DND-41 (cell line): ENCODE data around the gene C22orf31.

Experiments
- ATAC-seq: fragments of 200-7000 bp; cut with Tn5 transposase; 3 replicates; pipeline ENCODE4 v1.9.1; 2021; ENCODE audit warnings: low read depth; ENCODE audit not compliant: insufficient read depth
- DNase-seq: peaks from one replicate; pipeline ENCODE4 v3.0.0-alpha.2; 2020
- H2AFZ ChIP-seq: 2 replicates; pipeline ENCODE4 v1.6.0; 2012; ENCODE audit warnings: low read depth, low read length
- H3K27ac ChIP-seq: 2 replicates; pipeline ENCODE4 v1.5.1; 2012; ENCODE audit warnings: low read length, inconsistent platforms
- H3K27me3 ChIP-seq: fragments of 200-600 bp; sonication (generic); 2 replicates; pipeline ENCODE4 v1.6.0; 2012; ENCODE audit warnings: low read length, mild to moderate bottlenecking, inconsistent platforms; ENCODE audit not compliant: insufficient read depth, poor library complexity
- H3K36me3 ChIP-seq: 2 replicates; pipeline ENCODE4 v1.5.1; 2012; ENCODE audit warnings: low read length, inconsistent platforms; ENCODE audit not compliant: insufficient read depth
- H3K4me1 ChIP-seq: 2 replicates; pipeline ENCODE4 v1.5.1; 2012; ENCODE audit warnings: mild to moderate bottlenecking, low read length; ENCODE audit not compliant: insufficient read depth
- H3K4me2 ChIP-seq: 2 replicates; pipeline ENCODE4 v1.6.0; 2012; ENCODE audit warnings: mild to moderate bottlenecking, moderate library complexity, low read length, inconsistent platforms; ENCODE audit not compliant: insufficient read depth
- H3K4me3 ChIP-seq, 2 experiments: fragments of 200-600 bp in 1 of 2; shearing (Covaris generic) in 1 of 2; 2 replicates each; pipeline ENCODE4 v1.5.1; 2012 to 2016; ENCODE audit warnings: inconsistent platforms in 2 of 2, low read length in 2 of 2, mild to moderate bottlenecking in 2 of 2, low read depth in 1 of 2, moderate library complexity in 1 of 2
- H3K79me2 ChIP-seq: 2 replicates; pipeline ENCODE4 v1.6.0; 2012; ENCODE audit warnings: low read length, inconsistent platforms; ENCODE audit not compliant: insufficient read depth
- H3K9ac ChIP-seq: 2 replicates; pipeline ENCODE4 v1.6.0; 2012; ENCODE audit warnings: low read depth, mild to moderate bottlenecking, inconsistent platforms, low read length, moderate library complexity
- H3K9me3 ChIP-seq: 2 replicates; pipeline ENCODE4 v1.5.1; 2012; ENCODE audit warnings: low read length, moderate library complexity, mild to moderate bottlenecking, inconsistent platforms; ENCODE audit not compliant: insufficient read depth, severe bottlenecking
- H4K20me1 ChIP-seq: 2 replicates; pipeline ENCODE4 v1.6.0; 2012; ENCODE audit warnings: low read length; ENCODE audit not compliant: insufficient read depth
- EZH2 ChIP-seq: IDR thresholded peaks from 3 replicates; pipeline ENCODE4 v1.6.1; 2012; ENCODE audit warnings: borderline replicate concordance, low read depth, mild to moderate bottlenecking, moderate library complexity, low read length, inconsistent platforms; ENCODE audit not compliant: severe bottlenecking
- TF ChIP-seq, protein P1 (sequence below): IDR thresholded peaks from 2 replicates; pipeline ENCODE4 v1.5.1; 2012; ENCODE audit warnings: borderline replicate concordance, low read length, moderate library complexity, mild to moderate bottlenecking; ENCODE audit not compliant: poor library complexity, severe bottlenecking; ENCODE audit errors: extremely low read depth

C22orf31 gene

DNA sequence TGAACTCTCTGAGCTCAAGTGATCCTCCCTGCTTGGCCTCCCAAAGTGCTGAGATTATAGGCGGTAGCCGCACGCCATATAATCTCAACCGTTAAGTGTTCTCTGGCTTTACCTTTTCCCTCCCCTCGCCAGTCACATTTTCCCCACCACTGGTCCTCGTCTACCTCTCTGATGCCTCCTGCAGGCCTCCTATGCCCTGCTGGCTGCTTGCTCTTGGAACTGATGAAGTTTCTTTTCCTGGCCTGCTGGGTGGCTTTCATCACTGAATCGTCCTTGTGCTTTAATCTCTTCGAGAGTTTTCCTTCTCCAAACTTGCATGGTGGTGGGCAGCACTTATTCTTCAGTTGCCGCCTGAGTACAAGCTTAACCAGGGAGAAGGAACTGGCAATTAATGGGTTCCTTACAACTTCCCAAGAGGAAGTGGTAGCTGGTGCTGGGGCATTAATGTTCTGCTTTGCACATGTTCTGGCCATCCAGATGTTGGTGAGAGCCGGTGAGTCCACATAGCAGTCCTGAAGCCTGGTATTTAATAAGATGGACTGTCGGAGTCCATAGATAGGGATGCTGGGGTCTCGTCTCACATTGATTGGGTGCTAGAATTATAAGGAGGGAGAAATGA, 1.3 kb downstream of the C22orf31 start:
- H3K9me3 ChIP-seq: no peaks in the 10 kb centered on the region
- DNase-seq: no peak
- no peak overlapping the region for H2AFZ ChIP-seq
- ATAC-seq: no peak
- no peaks in the 10 kb centered on the region for H3K27me3 ChIP-seq
- TF ChIP-seq, protein P1, sequence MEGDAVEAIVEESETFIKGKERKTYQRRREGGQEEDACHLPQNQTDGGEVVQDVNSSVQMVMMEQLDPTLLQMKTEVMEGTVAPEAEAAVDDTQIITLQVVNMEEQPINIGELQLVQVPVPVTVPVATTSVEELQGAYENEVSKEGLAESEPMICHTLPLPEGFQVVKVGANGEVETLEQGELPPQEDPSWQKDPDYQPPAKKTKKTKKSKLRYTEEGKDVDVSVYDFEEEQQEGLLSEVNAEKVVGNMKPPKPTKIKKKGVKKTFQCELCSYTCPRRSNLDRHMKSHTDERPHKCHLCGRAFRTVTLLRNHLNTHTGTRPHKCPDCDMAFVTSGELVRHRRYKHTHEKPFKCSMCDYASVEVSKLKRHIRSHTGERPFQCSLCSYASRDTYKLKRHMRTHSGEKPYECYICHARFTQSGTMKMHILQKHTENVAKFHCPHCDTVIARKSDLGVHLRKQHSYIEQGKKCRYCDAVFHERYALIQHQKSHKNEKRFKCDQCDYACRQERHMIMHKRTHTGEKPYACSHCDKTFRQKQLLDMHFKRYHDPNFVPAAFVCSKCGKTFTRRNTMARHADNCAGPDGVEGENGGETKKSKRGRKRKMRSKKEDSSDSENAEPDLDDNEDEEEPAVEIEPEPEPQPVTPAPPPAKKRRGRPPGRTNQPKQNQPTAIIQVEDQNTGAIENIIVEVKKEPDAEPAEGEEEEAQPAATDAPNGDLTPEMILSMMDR: no peak
- no peak for TF ChIP-seq EZH2
- no peak overlapping the region for H3K9ac ChIP-seq
- H3K27ac ChIP-seq: no peak overlapping the region
- H3K4me2 ChIP-seq: no peak overlapping the region
- no peaks in the 10 kb centered on the region for H3K79me2 ChIP-seq
- H3K4me3 ChIP-seq: no peak overlapping the region
- H4K20me1 ChIP-seq: no peaks in the 10 kb centered on the region
- H3K36me3 ChIP-seq: no peaks in the 10 kb centered on the region
- peaks cover 21% of the 10 kb centered on the region for H3K4me1 ChIP-seq

- TF ChIP-seq EZH2: no peak
- Histone ChIP-seq H3K36me3 (no peaks in the 10 kb centered on the region), H4K20me1 (no peaks in the 10 kb centered on the region), H3K27me3 (no peaks in the 10 kb centered on the region), H3K79me2 (no peaks in the 10 kb centered on the region), H3K27ac (no peak overlapping the region), H3K9ac (no peak overlapping the region), H3K9me3 (no peaks in the 10 kb centered on the region), H2AFZ (no peak overlapping the region), H3K4me2 (no peak overlapping the region), H3K4me1 (peaks cover 25% of the 10 kb centered on the region), H3K4me3 (no peak overlapping the region)
- no peak for ATAC-seq
- DNase-seq: no peak
Measured at GRCh38 chr22:29056472-29056871, 5.2 kb downstream of the C22orf31 start.

- ATAC-seq (peak; percentile 73), DNase-seq (peak; percentile 51)
- H4K20me1 ChIP-seq: no peaks in the 10 kb centered on the region
- no peak overlapping the region for H2AFZ ChIP-seq
- 0 out of 2 replicates have a peak overlapping the region, but pooled peaks have one; percentile 2 for H3K9ac ChIP-seq
- TF ChIP-seq EZH2: no peak
- TF ChIP-seq, protein P1: no peak
- no peaks in the 10 kb centered on the region for H3K27me3 ChIP-seq
- H3K4me1 ChIP-seq: peaks cover 25% of the 10 kb centered on the region
- H3K36me3 ChIP-seq: 0 out of 2 replicates have a peak, but pooled peaks cover 3% of the 10 kb centered on the region
- no peak overlapping the region for H3K4me3 ChIP-seq
- H3K9me3 ChIP-seq: no peaks in the 10 kb centered on the region
- H3K27ac ChIP-seq: peak overlapping the region; percentile 35; the same call in 1 of the 2 replicates
- H3K79me2 ChIP-seq: no peaks in the 10 kb centered on the region
- peak overlapping the region; percentile 29 for H3K4me2 ChIP-seq
Measured at GRCh38 chr22:29055192-29055830, 6.3 kb downstream of the C22orf31 start.

GRCh38 chr22:29054251-29054767, 7.3 kb downstream of the C22orf31 start:
- H3K27ac ChIP-seq: no peak overlapping the region; the same call in 1 of the 2 replicates
- H3K4me2 ChIP-seq: no peak overlapping the region
- no peak for DNase-seq
- H3K27me3 ChIP-seq: no peaks in the 10 kb centered on the region
- ATAC-seq: no peak
- H3K4me1 ChIP-seq: peaks cover 25% of the 10 kb centered on the region
- H4K20me1 ChIP-seq: no peaks in the 10 kb centered on the region
- H3K9me3 ChIP-seq: no peaks in the 10 kb centered on the region
- no peak overlapping the region for H3K4me3 ChIP-seq
- H2AFZ ChIP-seq: no peak overlapping the region
- H3K36me3 ChIP-seq: peaks cover 8% of the 10 kb centered on the region
- TF ChIP-seq, protein P1: no peak
- TF ChIP-seq EZH2: no peak
- H3K79me2 ChIP-seq: no peaks in the 10 kb centered on the region
- H3K9ac ChIP-seq: no peak overlapping the region
